Skeletal muscle satellite cell (primary cell): Measurements from ENCODE around the gene MZT2A.
"Not testable (repeated sequence)": the region's sequence is repeated elsewhere in the genome, so short reads cannot be mapped to it uniquely, and the experiment has no call there.

Source experiments
- H3K27me3 ChIP-seq: 2 replicates; pipeline ENCODE4 v1.7.0; 2013; ENCODE audit warnings: low read length; ENCODE audit not compliant: control insufficient read depth, insufficient read depth
- H3K36me3 ChIP-seq: 2 replicates; pipeline ENCODE4 v1.7.0; 2013; ENCODE audit warnings: mild to moderate bottlenecking, control low read depth, low read length; ENCODE audit not compliant: insufficient read depth
- H3K4me1 ChIP-seq: 2 replicates; pipeline ENCODE4 v1.7.0; 2013; ENCODE audit warnings: low read length; ENCODE audit not compliant: control insufficient read depth, insufficient read depth
- H3K4me2 ChIP-seq: 2 replicates; pipeline ENCODE4 v1.7.0; 2013; ENCODE audit warnings: mild to moderate bottlenecking, low read length
- H3K4me3 ChIP-seq: 2 replicates; pipeline ENCODE4 v1.7.0; 2013; ENCODE audit warnings: low read length
- H3K9ac ChIP-seq: 2 replicates; pipeline ENCODE4 v1.7.0; 2013; ENCODE audit warnings: mild to moderate bottlenecking, low read depth, low read length, moderate library complexity
- H3K9me3 ChIP-seq: replicated peaks from 2 replicates; pipeline ENCODE4 v1.7.0; 2013; ENCODE audit warnings: mild to moderate bottlenecking, control low read depth, low read length

Gene MZT2A

DNA sequence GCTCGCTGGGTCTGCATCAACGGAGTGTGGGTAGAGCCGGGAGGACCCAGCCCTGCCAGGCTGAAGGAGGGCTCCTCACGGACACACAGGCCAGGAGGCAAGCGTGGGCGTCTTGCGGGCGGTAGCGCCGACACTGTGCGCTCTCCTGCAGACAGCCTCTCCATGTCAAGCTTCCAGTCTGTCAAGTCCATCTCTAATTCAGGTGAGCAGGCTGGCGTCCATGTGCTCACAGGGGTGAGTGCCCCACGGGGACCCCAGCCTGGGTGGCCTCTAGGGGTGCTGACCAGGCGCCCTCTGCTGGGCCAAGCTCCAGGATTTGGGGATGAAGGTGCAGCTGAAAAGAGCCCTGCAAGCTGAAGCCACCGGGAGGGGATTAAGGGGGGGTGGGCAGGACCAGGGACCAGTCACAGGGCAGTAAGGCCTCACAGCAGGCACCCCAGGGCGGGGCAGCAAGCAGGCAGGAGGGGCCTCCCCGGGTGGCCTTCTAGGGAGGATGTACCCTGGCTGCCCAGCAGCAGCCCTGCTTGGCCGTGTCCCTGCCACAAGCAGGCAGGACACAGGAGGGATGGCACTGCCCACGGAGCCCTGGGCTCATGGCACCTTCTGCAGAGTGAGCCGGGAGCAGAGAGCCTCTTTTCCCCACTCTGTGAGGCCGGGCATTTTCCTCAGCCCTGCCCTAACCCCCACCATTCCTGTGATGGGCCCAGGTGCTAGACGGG is 38.6 kb upstream of the MZT2A start:
- H3K4me2 ChIP-seq, H3K27me3 ChIP-seq, H3K9me3 ChIP-seq, H3K4me3 ChIP-seq, H3K4me1 ChIP-seq, H3K9ac ChIP-seq, H3K36me3 ChIP-seq: not testable (repeated sequence)

DNA sequence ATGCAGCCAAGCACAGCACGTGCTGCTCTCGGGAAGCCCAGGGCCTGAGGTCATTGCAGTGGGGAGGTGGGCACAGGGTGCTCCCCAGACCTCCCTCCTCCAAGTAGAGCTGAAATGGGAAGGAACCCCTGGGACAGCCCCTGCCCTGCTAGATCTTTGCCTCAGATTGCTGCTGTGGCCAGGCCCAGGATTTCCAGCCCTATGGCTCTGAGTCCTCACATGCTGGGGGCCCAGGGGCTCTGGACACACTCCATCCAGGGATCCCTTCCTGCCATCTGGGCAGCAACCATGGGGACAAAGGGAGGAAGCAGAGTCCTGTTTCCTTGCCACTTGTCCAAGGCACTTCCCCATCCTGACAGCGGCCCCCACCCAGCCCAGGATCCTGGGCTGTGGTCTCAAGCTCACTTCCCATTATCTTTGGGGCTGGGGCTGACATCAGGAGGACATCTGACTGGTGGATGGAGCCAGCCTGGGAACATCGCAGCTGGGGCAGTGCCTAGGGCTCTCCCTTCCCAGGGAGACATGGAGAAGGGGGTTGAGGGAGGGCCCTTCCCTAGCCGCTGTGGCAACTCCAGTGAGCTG is 37.8 kb upstream of the MZT2A start:
- H3K4me2 ChIP-seq, H3K4me3 ChIP-seq, H3K9ac ChIP-seq, H3K9me3 ChIP-seq, H3K27me3 ChIP-seq, H3K4me1 ChIP-seq, H3K36me3 ChIP-seq: not testable (repeated sequence)

GRCh38 chr2:131528981-131529863 is 37.0 kb upstream of the MZT2A start:
- not testable (repeated sequence) for H3K27me3 ChIP-seq, H3K9ac ChIP-seq, H3K4me3 ChIP-seq, H3K4me2 ChIP-seq, H3K4me1 ChIP-seq, H3K9me3 ChIP-seq, H3K36me3 ChIP-seq

GRCh38 chr2:131527131-131528001 is 35.2 kb upstream of the MZT2A start, which contains the start of gene CCDC74A:
Gene CCDC74A (plus strand): TSS chr2:131527888. CDS start chr2:131527971, 83 bp downstream.
- H3K4me2 ChIP-seq = peak within 1 kb of the TSS; percentile 80
- H3K4me3 ChIP-seq = peak within 1 kb of the TSS; percentile 62
- not testable (repeated sequence) for H3K27me3 ChIP-seq, H3K36me3 ChIP-seq, H3K4me1 ChIP-seq, H3K9me3 ChIP-seq
- H3K9ac ChIP-seq = peak within 1 kb of the TSS; percentile 52

DNA sequence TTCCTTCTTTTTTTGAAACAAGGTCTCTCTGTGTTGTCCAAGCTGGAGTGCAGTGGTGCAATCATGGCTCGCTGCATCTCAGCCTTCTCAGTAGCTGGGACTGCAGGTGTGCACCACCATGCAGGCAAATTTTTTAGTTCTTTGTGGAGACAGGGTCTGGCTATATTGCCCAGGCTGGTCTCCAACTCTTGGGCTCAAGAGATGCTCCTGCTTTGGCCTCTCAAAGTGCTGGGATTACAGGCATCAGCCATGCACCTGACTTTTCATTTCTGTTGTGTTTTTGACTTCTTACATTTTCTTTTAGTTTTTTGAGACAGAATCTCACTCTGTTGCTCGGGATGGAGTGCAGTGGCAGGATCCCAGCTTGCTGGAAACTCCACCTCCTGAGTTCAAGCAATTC is 33.1 kb upstream of the MZT2A start:
- H3K4me2 ChIP-seq, H3K9ac ChIP-seq, H3K4me1 ChIP-seq, H3K4me3 ChIP-seq, H3K36me3 ChIP-seq, H3K27me3 ChIP-seq, H3K9me3 ChIP-seq: not testable (repeated sequence)

GRCh38 chr2:131521961-131522781 is 30.0 kb upstream of the MZT2A start:
- Histone ChIP-seq H3K4me1 (peaks cover under 1% of the 10 kb centered on the region), H3K4me3 (no peak overlapping the region), H3K36me3 (peaks cover 13% of the 10 kb centered on the region), H3K4me2 (no peak overlapping the region), H3K9me3 (no peaks in the 10 kb centered on the region), H3K27me3 (no peaks in the 10 kb centered on the region), H3K9ac (no peak overlapping the region)

DNA sequence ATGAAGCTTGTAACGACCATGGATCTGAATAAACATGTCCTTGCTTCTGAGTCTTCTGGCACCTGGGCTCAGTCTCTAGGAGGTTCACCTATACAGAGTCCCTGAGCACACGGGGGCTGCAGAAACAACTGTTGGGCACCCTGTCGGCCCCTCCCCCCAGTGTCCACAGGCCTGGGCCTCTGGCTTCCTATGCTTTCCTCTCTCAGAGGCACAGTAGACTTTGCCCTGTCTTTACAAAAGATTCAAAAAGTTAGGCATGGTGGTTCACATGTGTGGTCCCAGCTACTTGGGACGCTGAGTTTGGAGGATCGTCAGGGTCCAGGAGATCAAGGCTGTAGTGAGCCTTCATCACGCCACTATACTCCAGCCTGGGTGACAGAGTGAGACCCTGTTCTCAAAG is 29.3 kb upstream of the MZT2A start:
- not testable (repeated sequence) for H3K27me3 ChIP-seq, H3K9ac ChIP-seq, H3K9me3 ChIP-seq, H3K4me1 ChIP-seq, H3K4me2 ChIP-seq, H3K4me3 ChIP-seq
- H3K36me3 ChIP-seq = peaks cover 13% of the 10 kb centered on the region

- Histone ChIP-seq H3K4me3 (no peak overlapping the region), H3K4me2 (no peak overlapping the region), H3K4me1 (no peaks in the 10 kb centered on the region), H3K27me3 (no peaks in the 10 kb centered on the region), H3K9me3 (no peaks in the 10 kb centered on the region), H3K36me3 (peaks cover 13% of the 10 kb centered on the region), H3K9ac (no peak overlapping the region)
These were observed 28.3 kb upstream of the MZT2A start for GRCh38 chr2:131520526-131520925.

- not testable (repeated sequence) for H3K4me2 ChIP-seq, H3K9me3 ChIP-seq, H3K4me3 ChIP-seq, H3K9ac ChIP-seq, H3K4me1 ChIP-seq, H3K27me3 ChIP-seq
- peaks cover 13% of the 10 kb centered on the region for H3K36me3 ChIP-seq
These were observed 27.8 kb upstream of the MZT2A start for GRCh38 chr2:131519871-131520470.

- Histone ChIP-seq H3K36me3 (peaks cover 13% of the 10 kb centered on the region), H3K4me3 (no peak overlapping the region), H3K9me3 (no peaks in the 10 kb centered on the region), H3K9ac (no peak overlapping the region), H3K4me2 (no peak overlapping the region), H3K4me1 (no peaks in the 10 kb centered on the region), H3K27me3 (no peaks in the 10 kb centered on the region)
These were observed 27.3 kb upstream of the MZT2A start for GRCh38 chr2:131519466-131519865.
